ENCODE data around the gene EPS8. TPM values are rescaled to one million over a fixed set of nuclear protein-coding genes. Genes with fewer than 3 reads are reported as not detected.

EPS8 gene
- total RNA-seq, 4 donors from 2014 or later: 54.4 to 120 (median 78.7) TPM

GRCh38 chr12:15710860-15711510 lies 78.2 kb downstream of the EPS8 start:
- Histone ChIP-seq H3K27ac (replicated peaks in 1 of 4) (no peak overlapping the region), H3K4me3 (peak overlapping the region in 1 of 4 donors; percentile 8), H3K4me1 (peaks cover 0 to 46% (median 29%) of the 10 kb centered on the region in 4 donors), H3K36me3 (no peaks in the 10 kb centered on the region), H3K27me3 (no peaks in the 10 kb centered on the region), H3K9me3 (no peaks in the 10 kb centered on the region)
- no peak for TF ChIP-seq EP300 (IDR thresholded peaks at IDR 0.05)
- TF ChIP-seq POLR2AphosphoS5 (IDR thresholded peaks at IDR 0.05): no peak
- no peak for TF ChIP-seq POLR2A (IDR thresholded peaks at IDR 0.05; ENCODE audit: low read depth)
- TF ChIP-seq CTCF (IDR thresholded peaks at IDR 0.05): no peak
- intact Hi-C loops (cut with DNase I): no loop called here
- 90% methylated on average over 4 of the region's 4 CpGs for WGBS
- DNase-seq (ENCODE audit: extremely low spot score): no peak

DNA sequence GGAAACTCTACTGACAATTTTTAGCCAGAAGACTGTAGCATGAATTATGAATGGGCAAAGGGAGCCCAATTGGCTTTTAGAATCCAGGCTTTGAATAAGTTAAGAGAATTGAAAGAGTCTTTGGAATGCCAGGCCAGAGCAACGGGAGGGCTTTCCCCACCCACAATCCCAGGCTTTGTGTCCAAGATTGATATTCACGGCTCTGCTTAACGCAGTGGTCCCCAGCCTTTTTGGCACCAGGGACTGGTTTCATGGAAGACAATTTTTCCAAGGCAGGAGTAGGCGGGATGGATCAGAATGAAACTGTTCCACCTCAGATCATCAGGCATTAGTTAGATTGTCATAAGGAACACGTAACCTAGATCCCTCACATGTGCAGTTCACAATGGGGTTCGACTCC lies 79.6 kb downstream of the EPS8 start:
- Histone ChIP-seq H3K4me1 (peaks cover 0 to 39% (median 27%) of the 10 kb centered on the region in 4 donors), H3K36me3 (no peaks in the 10 kb centered on the region), H3K27me3 (no peaks in the 10 kb centered on the region), H3K27ac (replicated peaks in 1 of 4) (no peak overlapping the region), H3K4me3 (no peak overlapping the region), H3K9me3 (no peaks in the 10 kb centered on the region)
- DNase-seq (ENCODE audit: extremely low spot score): no peak
- TF ChIP-seq POLR2AphosphoS5 (IDR thresholded peaks at IDR 0.05) (no peak), CTCF (IDR thresholded peaks at IDR 0.05) (no peak), POLR2A (IDR thresholded peaks at IDR 0.05; ENCODE audit: low read depth) (no peak)
- intact Hi-C loops (cut with DNase I): no loop called here
- WGBS: 76% methylated on average over 6 of the region's 6 CpGs

- no peak overlapping the region for H3K4me3 ChIP-seq
- peaks cover 0 to 38% (median 24%) of the 10 kb centered on the region in 4 donors for H3K4me1 ChIP-seq
- no peaks in the 10 kb centered on the region for H3K36me3 ChIP-seq
- no peaks in the 10 kb centered on the region for H3K27me3 ChIP-seq
- H3K9me3 ChIP-seq: no peaks in the 10 kb centered on the region
- TF ChIP-seq POLR2AphosphoS5 (IDR thresholded peaks at IDR 0.05) (no peak), EP300 (IDR thresholded peaks at IDR 0.05) (no peak), CTCF (IDR thresholded peaks at IDR 0.05) (no peak), POLR2A (IDR thresholded peaks at IDR 0.05; ENCODE audit: low read depth) (no peak)
- 95% methylated on average over 2 of the region's 2 CpGs for whole genome bisulfite sequencing
- H3K27ac ChIP-seq (replicated peaks in 1 of 4): no peak overlapping the region
- intact Hi-C loops (cut with DNase I): no loop called here
- no peak for DNase-seq (ENCODE audit: extremely low spot score)
Measured at GRCh38 chr12:15708396-15709076, 80.7 kb downstream of the EPS8 start.

- Histone ChIP-seq H3K4me1 (peaks cover 0 to 32% (median 20%) of the 10 kb centered on the region in 4 donors), H3K9me3 (no peaks in the 10 kb centered on the region), H3K27ac (replicated peaks in 1 of 4) (no peak overlapping the region), H3K27me3 (no peaks in the 10 kb centered on the region), H3K4me3 (no peak overlapping the region), H3K36me3 (no peaks in the 10 kb centered on the region)
- no peak for DNase-seq (ENCODE audit: extremely low spot score)
- TF ChIP-seq EP300 (IDR thresholded peaks at IDR 0.05) (no peak), CTCF (IDR thresholded peaks at IDR 0.05) (no peak), POLR2A (IDR thresholded peaks at IDR 0.05; ENCODE audit: low read depth) (no peak), POLR2AphosphoS5 (IDR thresholded peaks at IDR 0.05) (no peak)
- intact Hi-C loops (cut with DNase I): no loop called here
- 85% methylated on average over 6 of the region's 6 CpGs for WGBS
Measured at GRCh38 chr12:15707516-15708199, 81.5 kb downstream of the EPS8 start.
